ENCODE results near the gene MTFR2. TPM values are rescaled to one million over a fixed set of nuclear protein-coding genes. Genes with fewer than 3 reads are reported as not detected.
A peak's percentile ranks its signal among the peaks of the same experiment; 100 is the strongest.

The MTFR2 gene
- total and polyA plus RNA-seq, 2 of the 13 experiments (the other 11 are each of a cell fraction or from before 2014, with no cell fraction given) = 6.7 to 10.7 TPM

DNA sequence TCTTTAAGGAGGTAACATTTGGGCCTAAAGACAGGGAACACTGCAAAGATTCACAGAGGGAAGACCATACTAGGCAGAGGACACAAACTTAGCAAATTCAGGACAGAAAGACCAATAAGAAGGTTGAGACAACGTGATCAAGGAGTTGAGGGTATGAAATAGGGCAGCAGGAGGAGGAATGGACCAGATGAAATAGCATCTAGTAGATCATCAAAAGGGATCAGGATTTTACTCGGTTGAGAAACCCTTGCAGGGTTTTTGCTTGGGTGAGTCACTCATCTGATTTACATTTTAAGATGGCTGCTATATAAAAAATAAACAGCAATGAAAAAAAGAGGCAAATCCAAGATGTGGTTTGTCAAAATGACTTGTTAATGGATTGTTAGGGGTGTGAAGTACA, 34.8 kb upstream of the MTFR2 start:
- Histone ChIP-seq H3K9me3 (ENCODE audit: low read length) (no peaks in the 10 kb centered on the region), H3K4me3 (replicated peaks in 1 of 3; ENCODE audit: insufficient read depth in 1 of 3, low read depth in 2 of 3, low read length in 3 of 3) (no peak overlapping the region), H2AFZ (ENCODE audit: low read length) (no peak overlapping the region), H4K20me1 (ENCODE audit: insufficient read depth, low read length) (peaks cover 92% of the 10 kb centered on the region), H3K36me3 (replicated peaks in 1 of 2; ENCODE audit: control insufficient read depth in 1 of 2, insufficient read depth in 2 of 2, low read length in 2 of 2) (peaks cover 4 to 34% of the 10 kb centered on the region in 2 experiments; a peak in 4 of 5 replicates), H3K4me1 (ENCODE audit: insufficient read depth, low read length) (peaks cover 67% of the 10 kb centered on the region), H3K79me2 (ENCODE audit: insufficient read depth, low read length) (peaks cover 96% of the 10 kb centered on the region), H3K4me2 (ENCODE audit: low read depth, low read length) (peak overlapping the region; percentile 56), H3K9ac (ENCODE audit: insufficient read depth, low read depth, low read length) (no peak overlapping the region), H3K27me3 (ENCODE audit: control insufficient read depth in 1 of 2, insufficient read depth in 2 of 2, low read length in 2 of 2) (no peaks in the 10 kb centered on the region; a peak in 1 of 5 replicates), H3K27ac (ENCODE audit: extremely low read length, insufficient read depth, low read length) (no peak overlapping the region)
- intact Hi-C loops (cut with micrococcal nuclease; ENCODE audit: unreplicated experiment) (loop anchor here (5.0 kb wide), 1 partner anchor 32 kb away; no protein-coding TSS in a partner anchor), in situ Hi-C loops (cut with HindIII; ENCODE audit: extremely low pct_ligation_motif_present, low pct_unique_long_range_greater_than_20kb) (loop anchor here (5.0 kb wide), 1 partner anchor 33 kb away; the partner anchor contains the start of gene MTFR2)
- DNase-seq (ENCODE audit: low spot score) = no peak
- TF ChIP-seq RBM22 (optimal IDR thresholded peaks at IDR 0.05; ENCODE audit: low read length) = peak; percentile 46
- no peak for TF ChIP-seq ZNF382 (CRISPR knock-in tag; IDR thresholded peaks at IDR 0.05; ENCODE audit: borderline replicate concordance)
- 0 out of 2 replicates have a peak, but pooled peaks have one; percentile 19 for TF ChIP-seq POLR2AphosphoS5 (IDR thresholded peaks at IDR 0.05; ENCODE audit: low read depth, low read length)
- no TSS peak for BruUV-seq (replicated peaks)
- no peak for FAIRE-seq
- ChIA-PET POLR2A (no interaction called here), CTCF (ENCODE audit: low intra/inter-chr PET ratio, low total read pairs) (no interaction called here)
- 49% methylated on average over 2 of the region's 2 CpGs for WGBS (ENCODE audit: low lambda C conversion rate)
- no peak for ATAC-seq

DNA sequence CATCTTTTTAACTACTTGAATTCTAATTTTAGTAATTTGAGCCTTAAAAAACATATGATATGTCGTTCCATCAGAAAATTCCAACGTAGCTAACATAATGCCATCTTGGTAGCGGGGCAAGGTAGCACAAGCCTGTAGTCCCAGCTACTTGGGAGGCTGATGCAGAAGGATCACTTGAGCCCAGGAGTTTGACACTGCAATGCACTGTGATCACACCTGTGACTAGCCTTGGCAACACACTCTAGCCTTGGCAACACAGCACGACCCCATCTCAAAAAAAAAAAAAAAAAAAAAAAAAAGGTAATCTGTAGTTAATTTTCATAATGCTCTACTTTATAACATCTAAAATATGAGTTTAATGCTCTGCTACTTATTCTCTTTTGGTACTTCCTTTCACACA, 32.8 kb upstream of the MTFR2 start:
- WGBS (ENCODE audit: low lambda C conversion rate) = 93% methylated on average over 4 of the region's 4 CpGs
- POLR2A ChIA-PET = interaction anchor here (0.6 kb wide), 1 partner anchor 57 kb away, joined by 3 read pairs; no protein-coding TSS in a partner anchor
- Histone ChIP-seq H3K27ac (ENCODE audit: extremely low read length, insufficient read depth, low read length) (no peak overlapping the region), H3K4me2 (ENCODE audit: low read depth, low read length) (peak overlapping the region; percentile 20; the same call in 1 of the 2 replicates), H3K4me1 (ENCODE audit: insufficient read depth, low read length) (peaks cover 65% of the 10 kb centered on the region), H3K4me3 (replicated peaks in 1 of 3; ENCODE audit: insufficient read depth in 1 of 3, low read depth in 2 of 3, low read length in 3 of 3) (no peak overlapping the region), H3K36me3 (replicated peaks in 1 of 2; ENCODE audit: control insufficient read depth in 1 of 2, insufficient read depth in 2 of 2, low read length in 2 of 2) (peaks cover 5 to 46% of the 10 kb centered on the region in 2 experiments; a peak in 4 of 5 replicates), H4K20me1 (ENCODE audit: insufficient read depth, low read length) (peaks cover 89% of the 10 kb centered on the region), H2AFZ (ENCODE audit: low read length) (no peak overlapping the region), H3K9me3 (ENCODE audit: low read length) (no peaks in the 10 kb centered on the region), H3K79me2 (ENCODE audit: insufficient read depth, low read length) (peaks cover 95% of the 10 kb centered on the region), H3K27me3 (ENCODE audit: control insufficient read depth in 1 of 2, insufficient read depth in 2 of 2, low read length in 2 of 2) (no peaks in the 10 kb centered on the region; a peak in 1 of 5 replicates), H3K9ac (ENCODE audit: insufficient read depth, low read depth, low read length) (no peak overlapping the region)
- DNase-seq (ENCODE audit: low spot score) (no peak), ATAC-seq (peak; percentile 20; the same call in 1 of the 3 replicates), FAIRE-seq (no peak)
- in situ Hi-C loops (cut with HindIII; ENCODE audit: extremely low pct_ligation_motif_present, low pct_unique_long_range_greater_than_20kb) = no loop called here
- intact Hi-C loops (cut with micrococcal nuclease; ENCODE audit: unreplicated experiment) = loop anchor here (5.0 kb wide), 1 partner anchor 34 kb away; no protein-coding TSS in a partner anchor
- CTCF ChIA-PET (ENCODE audit: low intra/inter-chr PET ratio, low total read pairs) = no interaction called here
- no TSS peak for BruUV-seq (replicated peaks)
- TF ChIP-seq POLR2AphosphoS2 (IDR thresholded peaks at IDR 0.05; ENCODE audit: low read depth, low read length) (0 out of 2 replicates have a peak, but pooled peaks have one; percentile 34), HIVEP1 (CRISPR knock-in tag; IDR thresholded peaks at IDR 0.05) (no peak), RBM22 (optimal IDR thresholded peaks at IDR 0.05; ENCODE audit: low read length) (peak; percentile 24)

All from HepG2 (cell line).